ENCODE results near the gene SLC44A2.

DNA sequence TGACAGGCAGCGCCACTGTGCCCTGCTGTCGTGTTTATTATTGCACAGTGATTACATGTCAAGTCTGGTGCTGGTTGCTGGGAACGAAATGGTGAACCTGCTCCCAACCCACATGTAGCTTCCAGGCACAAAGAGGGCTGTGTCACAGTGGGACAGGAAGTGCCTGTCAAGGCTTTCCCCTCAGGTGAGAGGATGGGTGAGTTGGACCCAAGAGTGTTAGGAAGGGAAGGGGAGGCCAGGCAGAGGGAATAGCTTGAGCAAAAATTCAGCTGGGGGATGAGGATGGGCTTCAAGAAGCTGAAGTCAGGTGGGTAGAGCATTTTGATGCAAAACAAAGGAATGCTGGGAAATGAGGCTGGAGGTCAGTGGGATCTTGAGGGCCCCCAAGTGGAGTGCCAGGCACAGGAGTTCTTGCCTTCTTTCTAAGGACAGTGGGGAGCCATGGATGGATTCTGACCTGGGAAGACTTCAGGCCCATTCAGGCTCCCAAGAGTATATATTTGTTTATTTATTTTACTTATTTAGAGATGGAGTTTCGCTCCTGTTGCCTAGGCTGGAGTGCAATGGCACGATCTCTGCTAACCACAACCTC is 67.4 kb downstream of the SLC44A2 start:
- TF ChIP-seq POLR2A (IDR thresholded peaks at IDR 0.05; ENCODE audit: low read length): no peak
- no peak for TF ChIP-seq GATA1 (IDR thresholded peaks at IDR 0.05; ENCODE audit: low read depth, low read length)

Data from erythroblast (primary cell).